HL-60/S4 (cell line): ENCODE results near the gene ZNF292.
"Not testable (repeated sequence)": the region's sequence is repeated elsewhere in the genome, so short reads cannot be mapped to it uniquely, and the experiment has no call there.

Experiments used
- in situ Hi-C: fragments of 300-500 bp; cut with MboI; formaldehyde crosslinking; loops from 2 replicates; pipeline ENCODE4 v1.14.3; 2022; ENCODE audit warnings: low sequenced_read_pairs

The ZNF292 gene

DNA sequence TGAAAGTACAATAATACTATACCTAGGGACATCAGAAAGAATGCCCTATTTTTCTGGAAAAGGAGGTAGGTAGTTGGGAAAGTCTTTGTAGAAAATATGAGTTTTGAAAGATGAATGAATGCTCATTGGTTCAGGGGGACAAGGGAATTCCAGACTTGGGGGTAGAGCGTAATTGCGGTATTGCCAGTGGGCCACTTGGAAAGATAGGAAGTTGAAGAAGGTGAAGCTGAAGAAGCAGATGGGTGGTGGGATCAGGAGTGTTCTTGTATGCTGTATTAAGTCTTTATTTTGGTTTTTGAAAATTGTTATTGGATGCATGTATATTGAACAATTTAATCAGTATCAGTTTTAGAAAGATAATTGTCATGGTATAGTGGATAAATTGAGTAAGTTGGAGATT lies 109.1 kb downstream of the ZNF292 start:
- in situ Hi-C loops = no loop called here

- in situ Hi-C loops = no loop called here
Measured at GRCh38 chr6:87274660-87275274, 119.4 kb downstream of the ZNF292 start.

GRCh38 chr6:87276624-87277023 lies 121.3 kb downstream of the ZNF292 start:
- in situ Hi-C loops = no loop called here

GRCh38 chr6:87277123-87277522 lies 121.8 kb downstream of the ZNF292 start:
- in situ Hi-C loops = no loop called here

DNA sequence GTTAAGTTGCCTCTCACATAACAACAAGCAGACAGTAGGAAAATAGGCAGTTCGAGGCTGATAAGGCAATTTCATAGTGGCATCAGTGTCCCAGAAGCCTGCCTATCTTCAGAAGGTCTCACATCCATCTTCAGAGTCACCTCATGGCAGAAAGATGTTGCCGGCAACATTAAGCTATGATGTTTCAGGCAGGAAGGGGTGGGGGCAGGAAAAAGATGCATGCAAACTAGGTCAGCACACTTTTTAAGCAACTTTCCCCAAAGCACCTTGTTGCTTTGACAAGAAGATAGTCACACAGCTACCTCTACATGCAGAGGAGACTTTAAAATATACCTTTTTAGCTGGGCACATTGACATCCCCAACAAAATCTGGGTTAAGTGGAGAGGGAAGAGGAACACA lies 123.8 kb downstream of the ZNF292 start:
- in situ Hi-C loops = no loop called here

DNA sequence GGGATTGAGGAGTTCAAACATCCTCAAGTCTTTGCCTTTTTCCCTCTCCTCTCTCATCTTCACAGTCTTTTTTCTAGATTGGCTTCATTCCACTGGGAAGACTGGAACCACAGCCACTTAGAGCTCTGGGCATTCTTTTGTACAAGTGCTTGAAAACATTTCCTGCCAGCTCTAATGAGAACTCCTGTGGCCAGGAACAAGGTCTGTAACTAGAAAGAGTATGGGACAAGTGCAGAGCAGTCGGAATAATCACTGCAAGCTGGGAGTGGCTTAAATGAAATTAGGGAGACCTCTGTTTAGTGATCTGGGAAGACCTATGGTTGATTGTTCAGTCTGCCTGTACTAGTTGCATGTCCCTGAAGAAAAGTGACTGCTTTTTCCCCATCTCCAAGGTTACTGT lies 126.1 kb downstream of the ZNF292 start:
- in situ Hi-C loops = no loop called here

DNA sequence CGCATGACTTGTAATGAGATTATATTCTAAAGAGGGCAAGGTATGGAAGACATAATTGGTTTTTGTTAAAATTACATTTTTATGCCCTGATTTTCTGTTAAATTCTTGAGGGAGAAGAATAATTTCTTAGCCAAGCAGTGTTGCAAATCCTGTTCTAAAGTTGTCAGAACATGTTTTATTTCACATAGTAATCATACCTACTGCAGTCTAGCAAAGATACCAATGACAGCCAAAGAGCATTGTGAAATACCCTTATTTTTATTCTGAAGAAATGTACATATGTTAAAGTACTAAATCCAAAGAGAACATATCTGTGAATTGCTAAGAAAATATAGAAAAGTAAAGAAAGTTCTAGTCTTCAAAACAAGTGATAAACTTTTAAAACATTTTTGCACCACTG lies 127.4 kb downstream of the ZNF292 start:
- in situ Hi-C loops = no loop called here

DNA sequence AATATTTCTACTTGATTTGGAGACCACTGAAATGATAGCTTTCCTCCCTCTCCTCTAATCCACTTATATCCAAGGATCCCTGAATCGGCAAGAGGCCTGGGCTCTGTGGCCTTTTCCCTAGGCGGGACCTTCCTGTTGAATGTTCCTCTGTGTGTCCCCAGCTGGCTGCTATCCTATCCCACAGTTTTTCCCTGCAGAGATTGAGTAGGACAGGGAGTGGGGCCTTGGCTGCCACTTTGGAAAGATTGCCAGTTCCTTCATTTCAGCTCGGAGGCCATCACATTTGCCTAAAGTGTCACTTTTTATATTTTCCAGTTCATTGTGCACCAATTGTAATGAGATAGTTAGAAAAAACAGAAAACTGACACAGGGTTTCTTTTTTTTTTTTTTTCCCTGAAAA lies 128.1 kb downstream of the ZNF292 start:
- in situ Hi-C loops = no loop called here

DNA sequence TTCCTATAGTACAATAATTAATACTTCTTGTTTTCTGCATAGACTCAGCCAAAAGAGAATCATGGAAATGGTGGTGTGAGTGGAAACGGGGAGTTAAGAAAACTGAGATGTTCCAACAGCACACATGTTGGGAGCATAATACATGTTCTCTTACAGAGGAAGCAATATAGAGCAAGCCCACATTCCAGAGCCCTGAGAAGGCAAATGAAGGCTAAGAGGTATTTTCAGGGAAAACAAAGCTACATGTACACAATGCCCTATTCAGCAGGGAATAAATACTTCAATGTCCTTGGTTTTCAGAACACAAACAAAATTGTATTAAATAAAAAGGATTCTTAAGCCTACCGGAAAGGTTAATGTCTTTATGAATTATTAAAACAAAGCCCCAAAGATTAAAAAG lies 131.9 kb downstream of the ZNF292 start:
- in situ Hi-C loops = no loop called here

DNA sequence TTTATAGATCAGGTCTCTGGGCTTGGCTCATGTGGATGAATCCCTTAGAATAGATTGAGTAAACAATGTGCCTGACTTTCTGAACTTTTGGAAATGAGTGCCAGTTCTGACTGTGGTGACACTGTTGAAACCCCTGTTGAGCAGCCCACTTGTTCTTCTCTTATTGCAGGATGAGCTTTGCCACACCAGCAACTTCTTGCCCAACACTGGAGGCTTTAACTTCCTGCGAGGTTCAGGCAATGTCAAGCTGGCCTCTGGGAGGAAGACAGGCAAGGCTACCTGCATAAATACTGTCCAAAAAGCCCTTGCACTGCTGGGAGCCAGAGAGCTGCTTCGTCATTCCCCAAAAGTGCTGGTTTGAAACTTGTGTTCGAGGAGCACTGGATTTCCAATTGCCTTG lies 134.2 kb downstream of the ZNF292 start:
- in situ Hi-C loops = no loop called here

DNA sequence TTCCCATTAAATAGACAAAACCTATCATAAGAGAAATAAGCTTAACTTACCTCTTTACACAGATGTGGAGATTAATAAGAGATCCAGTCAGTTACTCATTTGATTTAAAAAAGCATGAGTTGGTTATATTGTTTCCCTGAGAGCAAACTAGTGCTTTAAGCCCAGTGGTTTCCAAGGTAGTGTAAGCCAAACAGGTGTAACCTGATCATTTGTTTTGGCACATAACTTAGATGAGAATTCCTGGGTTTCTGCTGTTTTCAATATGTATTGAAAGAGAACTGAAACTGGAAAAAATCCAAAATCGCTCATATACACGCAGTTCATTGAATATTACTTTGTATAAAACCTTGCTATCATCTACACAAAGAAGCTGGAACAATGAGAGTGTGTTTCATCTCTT lies 136.5 kb downstream of the ZNF292 start:
- in situ Hi-C loops = no loop called here

DNA sequence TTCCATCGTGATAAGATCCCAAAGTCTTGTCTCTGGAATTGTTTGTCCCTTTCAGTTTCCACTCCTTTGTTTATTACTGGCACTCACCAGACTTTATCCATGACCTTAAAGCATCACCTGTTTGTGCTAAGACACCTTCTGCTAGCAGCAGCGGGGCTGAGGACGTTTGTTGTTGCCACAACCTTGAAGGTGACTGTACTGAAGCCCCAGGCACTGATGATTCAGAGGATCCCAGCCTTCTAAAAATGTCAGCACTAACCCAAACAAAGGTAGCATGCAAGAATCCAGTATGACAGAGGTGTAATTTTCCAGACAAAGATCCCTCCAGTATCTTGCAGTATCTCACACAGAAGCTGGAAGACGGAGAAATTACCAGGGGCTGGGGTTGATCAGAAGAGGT lies 138.2 kb downstream of the ZNF292 start:
- in situ Hi-C loops = no loop called here

- in situ Hi-C loops = no loop called here
Measured at GRCh38 chr6:87297119-87297518, 141.8 kb downstream of the ZNF292 start.

DNA sequence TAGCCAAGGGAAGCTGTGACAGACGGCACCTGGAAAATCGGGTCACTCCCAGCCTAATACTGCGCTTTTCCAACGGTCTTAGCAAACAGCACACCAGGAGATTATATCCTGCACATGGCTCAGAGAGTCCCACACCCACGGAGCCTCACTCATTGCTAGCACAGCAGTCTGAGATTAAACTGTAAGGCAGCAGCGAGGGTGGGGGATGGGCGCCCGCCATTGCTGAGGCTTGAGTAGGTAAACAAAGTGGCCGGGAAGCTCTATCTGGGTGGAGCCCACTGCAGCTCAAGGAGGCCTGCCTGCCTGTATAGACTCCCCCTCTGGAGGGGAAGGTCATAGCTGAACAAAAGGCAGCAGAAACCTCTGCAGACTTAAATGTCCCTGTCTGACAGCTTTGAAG lies 145.9 kb downstream of the ZNF292 start:
- in situ Hi-C loops = not testable (repeated sequence)

DNA sequence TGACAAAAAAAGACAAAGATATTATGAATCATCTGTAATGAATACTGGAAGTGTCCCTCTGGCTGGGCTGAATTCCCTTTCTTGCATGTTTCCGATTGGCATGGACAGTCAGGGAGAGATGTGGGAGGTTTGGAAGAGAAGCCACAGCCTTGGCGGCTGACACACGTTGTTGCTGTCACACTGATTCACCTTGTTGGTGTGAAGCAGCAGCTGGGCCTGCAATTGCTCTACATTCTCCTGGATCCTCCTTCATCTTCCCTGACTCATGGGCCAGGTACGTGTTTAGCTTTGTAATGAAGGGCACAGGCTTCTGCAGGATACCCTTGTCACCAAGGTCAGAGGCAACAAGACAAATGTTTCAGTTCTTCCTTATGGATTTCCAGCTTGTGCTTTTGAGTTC lies 153.6 kb downstream of the ZNF292 start:
- in situ Hi-C loops = no loop called here

DNA sequence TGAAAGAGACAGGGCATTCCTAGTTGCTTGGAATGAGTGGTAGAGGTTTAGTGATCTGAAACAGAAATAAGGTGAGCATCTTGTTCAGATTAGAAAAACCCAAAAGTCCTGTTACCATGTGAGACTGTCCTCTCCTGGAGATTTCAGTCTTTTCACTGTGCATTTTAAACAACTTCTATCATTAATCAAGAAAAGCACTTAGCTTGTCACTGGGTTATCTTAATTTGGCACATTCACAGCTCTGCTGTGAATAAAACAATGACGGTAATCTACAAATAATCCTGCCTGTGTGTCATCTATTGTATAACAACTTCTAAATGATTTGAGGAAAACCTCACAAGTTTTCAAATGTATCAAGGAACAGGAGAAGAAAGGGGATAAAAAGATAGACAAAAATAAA lies 157.5 kb downstream of the ZNF292 start:
- in situ Hi-C loops = no loop called here
